K562 (cell line): ENCODE measurements around the gene ARHGAP25. TPM values are rescaled to one million over a fixed set of nuclear protein-coding genes. Genes with fewer than 3 reads are reported as not detected.

Source experiments
- ATAC-seq: fragments of 200-7000 bp; cut with Tn5 transposase; 3 replicates; pipeline ENCODE4 v1.9.1; 2020; ENCODE audit warnings: moderate library complexity
- BruUV-seq: library from RNA; stranded (reverse); fragments of 400-500 nt; replicated peaks from 2 replicates; lab custom pipeline; 2021; lab: Mats Ljungman, UMichigan
- CTCF ChIA-PET: fragments of 300-600 bp; formaldehyde crosslinking; extraction: SDS; loops from one replicate; lab custom pipeline; 2021; ENCODE audit warnings: low intra/inter-chr PET ratio; lab: Yijun Ruan, JAX
- POLR2A ChIA-PET: fragments of 300-600, 350-650 bp; sonication (Branson Sonifier 250); formaldehyde crosslinking; extraction: SDS; loops from one replicate; lab custom pipeline; 2021; ENCODE audit warnings: antibody characterized with exemption, inconsistent platforms; lab: Yijun Ruan, JAX
- DNase-seq, 4 experiments: peaks; one replicate each; pipeline versions ENCODE4 v3.0.0 to v3.0.0-alpha.2; 2011 to 2018; ENCODE audit warnings: low spot score in 3 of 4, mixed read lengths in 3 of 4; ENCODE audit errors: extremely low read depth in 1 of 4
- FAIRE-seq: peaks from 2 replicates; lab custom pipeline; 2011; peaks lifted over from hg19 to GRCh38; lab: Jason Lieb, UNC
- H2AFZ ChIP-seq: 2 replicates; pipeline ENCODE4 v1.6.0; 2011; ENCODE audit warnings: low read depth, low read length, control low read depth, inconsistent platforms
- H3K27ac ChIP-seq: fragments of 200-600 bp; 3 replicates; pipeline ENCODE4 v1.8.0; 2011; ENCODE audit warnings: low read depth, mild to moderate bottlenecking, control low read depth, inconsistent platforms, low read length, moderate library complexity, mixed read lengths; ENCODE audit errors: extremely low read depth
- H3K27me3 ChIP-seq, 2 experiments: fragments of 300-600 bp in 1 of 2; 2 replicates in 1 of 2; 3 replicates in 1 of 2; pipeline versions ENCODE4 v1.6.0 to v1.8.0; 2011; ENCODE audit warnings: inconsistent platforms in 2 of 2, low read length in 2 of 2, mild to moderate bottlenecking in 1 of 2, mixed read lengths in 1 of 2, moderate library complexity in 1 of 2; ENCODE audit not compliant: control insufficient read depth in 2 of 2, insufficient read depth in 2 of 2
- H3K36me3 ChIP-seq: fragments of 300-600 bp; 3 replicates; pipeline ENCODE4 v1.8.0; 2011; ENCODE audit warnings: mild to moderate bottlenecking, low read length, inconsistent platforms; ENCODE audit not compliant: control insufficient read depth, insufficient read depth
- H3K4me1 ChIP-seq, 2 experiments: fragments of 200-600 bp in 1 of 2; replicated peaks in 1 of 2; 2 replicates in 1 of 2; 3 replicates in 1 of 2; pipeline versions ENCODE4 v1.5.1 to v1.8.0; 2011; ENCODE audit warnings: inconsistent platforms in 2 of 2, low read length in 2 of 2, mild to moderate bottlenecking in 1 of 2, mixed read lengths in 1 of 2, moderate library complexity in 1 of 2; ENCODE audit not compliant: control insufficient read depth in 2 of 2, insufficient read depth in 2 of 2
- H3K4me2 ChIP-seq: 2 replicates; pipeline ENCODE4 v1.6.1; 2011; ENCODE audit warnings: low read length, control low read depth, inconsistent platforms, mixed read lengths; ENCODE audit not compliant: insufficient read depth
- H3K4me3 ChIP-seq: fragments of 200-600 bp; sonication (generic), shearing (Covaris generic); 2 replicates; pipeline ENCODE4 v1.5.1; 2016; ENCODE audit warnings: control low read depth, inconsistent platforms
- H3K79me2 ChIP-seq: fragments of 200-600 bp; 3 replicates; pipeline ENCODE4 v1.8.0; 2011; ENCODE audit warnings: low read length, inconsistent platforms; ENCODE audit not compliant: control insufficient read depth, insufficient read depth
- H3K9ac ChIP-seq, 2 experiments: 2 replicates each; pipeline versions ENCODE4 v1.6.0 to v1.6.1; 2011; ENCODE audit warnings: low read depth in 2 of 2, low read length in 2 of 2, control low read depth in 1 of 2, inconsistent platforms in 1 of 2, mild to moderate bottlenecking in 1 of 2, mixed read lengths in 1 of 2; ENCODE audit not compliant: insufficient read depth in 1 of 2
- H3K9me1 ChIP-seq: one replicate; pipeline ENCODE4 v1.6.0; 2011; ENCODE audit warnings: inconsistent platforms, mild to moderate bottlenecking, low read length, moderate library complexity; ENCODE audit not compliant: control insufficient read depth, insufficient read depth
- H3K9me3 ChIP-seq: replicated peaks from 2 replicates; pipeline ENCODE4 v1.5.1; 2011; ENCODE audit warnings: low read depth, low read length, inconsistent platforms; ENCODE audit not compliant: control insufficient read depth, insufficient read depth
- H4K20me1 ChIP-seq: replicated peaks from 2 replicates; pipeline ENCODE4 v1.6.1; 2011; ENCODE audit warnings: low read length, inconsistent platforms, mixed read lengths; ENCODE audit not compliant: control insufficient read depth, insufficient read depth
- ATF3 ChIP-seq, 2 experiments: fragments of 450-650 bp in 1 of 2; sonication (generic) in 1 of 2; formaldehyde crosslinking in 1 of 2; IDR thresholded peaks in 1 of 2; conservative IDR thresholded peaks in 1 of 2; 2 replicates each; pipeline versions ENCODE4 v1.6.1 to v1.8.1; 2016 to 2023; ENCODE audit warnings: mild to moderate bottlenecking in 2 of 2, moderate library complexity in 2 of 2, inconsistent platforms in 1 of 2, missing genetic modification reagents in 1 of 2
- CEBPB ChIP-seq: fragments of 450-650 bp; IDR thresholded peaks from 2 replicates; pipeline ENCODE4 v1.6.1; 2016; ENCODE audit warnings: missing genetic modification characterization, missing compliant biosample characterization
- CEBPG ChIP-seq, 3 experiments: fragments of 200-800 bp in 1 of 3; sonication (Bioruptor generic) in 1 of 3; sonication (generic) in 1 of 3; formaldehyde crosslinking in 1 of 3; IDR thresholded peaks in 2 of 3; conservative IDR thresholded peaks in 1 of 3; 2 replicates each; pipeline versions ENCODE4 v1.6.1 to v1.8.0; 2016 to 2022; ENCODE audit warnings: missing compliant biosample characterization in 2 of 3, missing genetic modification characterization in 2 of 3, mild to moderate bottlenecking in 1 of 3, missing genetic modification reagents in 1 of 3
- IRF9 ChIP-seq: fragments of 450-650 bp; IDR thresholded peaks from 2 replicates; pipeline ENCODE4 v1.6.1; 2016; ENCODE audit warnings: missing biosample characterization, missing genetic modification characterization
- MED1 ChIP-seq: sonication (generic); formaldehyde crosslinking; IDR thresholded peaks from 2 replicates; pipeline ENCODE4 v1.8.1; 2023; ENCODE audit warnings: missing genetic modification reagents, borderline replicate concordance
- NFYB ChIP-seq: IDR thresholded peaks from 2 replicates; pipeline ENCODE4 v1.6.1; 2011; ENCODE audit warnings: mild to moderate bottlenecking, moderate library complexity; ENCODE audit not compliant: insufficient read length; ENCODE audit errors: extremely low read depth
- TRIM24 ChIP-seq, 2 experiments: fragments of 450-650 bp; IDR thresholded peaks; 2 replicates each; pipeline ENCODE4 v1.6.1; 2016
- WGBS: fragments of 100-300 bp; shearing (Covaris generic); methylation state at CpG from one replicate; pipeline ENCODE4 v1.1.6; 2016; ENCODE audit warnings: low coverage, mixed read lengths; ENCODE audit not compliant: insufficient coverage; ENCODE audit errors: missing lambda C conversion rate; 5-methylcytosine and 5-hydroxymethylcytosine counted together
- in situ Hi-C: fragments of 300-500 bp; cut with MboI; formaldehyde crosslinking; loops from 4 replicates; pipeline ENCODE4 v1.15.0; 2018; ENCODE audit warnings: inconsistent platforms, mixed read lengths
- intact Hi-C: fragments of 100-400 bp; cut with micrococcal nuclease; formaldehyde crosslinking; loops from 2 replicates; pipeline ENCODE4 v1.14.2; 2022
- polyA plus RNA-seq, 8 experiments: library from polyadenylated mRNA; depleted of rRNA in 4 of 8; stranded (reverse) in 5 of 8; unstranded in 3 of 8; fragments of >200 nt; fragmentation: Nextera tagmentation in 2 of 8; fragmentation: Illumina TruSeq in 1 of 8; extraction: Ambion mirVana in 2 of 8; extraction: Trizol in 1 of 8; gene quantifications; 2 replicates each; pipeline versions ENCODE4 v1.2.1 to v1.2.3, GENCODE V29; 2011 to 2014; ENCODE audit warnings: inconsistent platforms in 1 of 8, missing spikeins in 1 of 8
- total RNA-seq, 7 experiments: library from RNA; depleted of rRNA in 6 of 7; stranded (reverse); fragments of >200 nt in 6 of 7; fragmentation: Illumina TruSeq in 2 of 7; extraction: Trizol in 2 of 7; gene quantifications; 2 replicates each; pipeline versions ENCODE4 v1.2.1 to v1.2.3, GENCODE V29; 2011 to 2021; ENCODE audit warnings: low replicate concordance in 1 of 7
- TF ChIP-seq, protein P1 (sequence below): fragments of 450-650 bp; IDR thresholded peaks from 2 replicates; pipeline ENCODE4 v1.6.1; 2016; ENCODE audit warnings: mild to moderate bottlenecking
- TF ChIP-seq, protein P2 (sequence below): fragments of 450-650 bp; formaldehyde crosslinking; IDR thresholded peaks from 2 replicates; pipeline ENCODE4 v1.4.0; 2022; ENCODE audit warnings: mild to moderate bottlenecking, moderate library complexity
- TF ChIP-seq, protein P3 (sequence below): sonication (generic); IDR thresholded peaks from 2 replicates; pipeline ENCODE4 v1.6.1; 2016

ARHGAP25 gene
- total and polyA plus RNA-seq, 9 of the 15 experiments (the other 6 are each of a cell fraction or from before 2014, with no cell fraction given), result 4.9 to 14.8 (median 10.7) TPM

- no peak for ATAC-seq
- no peak overlapping the region for H3K27ac ChIP-seq
- H3K4me2 ChIP-seq, result no peak overlapping the region
- no peaks in the 10 kb centered on the region for H3K27me3 ChIP-seq
- H3K9me3 ChIP-seq, result no peaks in the 10 kb centered on the region
- ChIA-PET CTCF (no interaction called here), POLR2A (interaction anchor here (0.9 to 1.4 kb wide), 3 partner anchors 10 to 11 kb away, joined by 3 to 7 read pairs (median 4); no protein-coding TSS in a partner anchor)
- no TSS peak for BruUV-seq
- no peaks in the 10 kb centered on the region for H3K9me1 ChIP-seq
- FAIRE-seq, result no peak
- in situ Hi-C loops (no loop called here), intact Hi-C loops (no loop called here)
- H4K20me1 ChIP-seq, result no peaks in the 10 kb centered on the region
- no peak for DNase-seq
- no peak overlapping the region for H3K9ac ChIP-seq
- H3K79me2 ChIP-seq, result no peaks in the 10 kb centered on the region
- no peak overlapping the region for H2AFZ ChIP-seq
- TF ChIP-seq, protein P1, sequence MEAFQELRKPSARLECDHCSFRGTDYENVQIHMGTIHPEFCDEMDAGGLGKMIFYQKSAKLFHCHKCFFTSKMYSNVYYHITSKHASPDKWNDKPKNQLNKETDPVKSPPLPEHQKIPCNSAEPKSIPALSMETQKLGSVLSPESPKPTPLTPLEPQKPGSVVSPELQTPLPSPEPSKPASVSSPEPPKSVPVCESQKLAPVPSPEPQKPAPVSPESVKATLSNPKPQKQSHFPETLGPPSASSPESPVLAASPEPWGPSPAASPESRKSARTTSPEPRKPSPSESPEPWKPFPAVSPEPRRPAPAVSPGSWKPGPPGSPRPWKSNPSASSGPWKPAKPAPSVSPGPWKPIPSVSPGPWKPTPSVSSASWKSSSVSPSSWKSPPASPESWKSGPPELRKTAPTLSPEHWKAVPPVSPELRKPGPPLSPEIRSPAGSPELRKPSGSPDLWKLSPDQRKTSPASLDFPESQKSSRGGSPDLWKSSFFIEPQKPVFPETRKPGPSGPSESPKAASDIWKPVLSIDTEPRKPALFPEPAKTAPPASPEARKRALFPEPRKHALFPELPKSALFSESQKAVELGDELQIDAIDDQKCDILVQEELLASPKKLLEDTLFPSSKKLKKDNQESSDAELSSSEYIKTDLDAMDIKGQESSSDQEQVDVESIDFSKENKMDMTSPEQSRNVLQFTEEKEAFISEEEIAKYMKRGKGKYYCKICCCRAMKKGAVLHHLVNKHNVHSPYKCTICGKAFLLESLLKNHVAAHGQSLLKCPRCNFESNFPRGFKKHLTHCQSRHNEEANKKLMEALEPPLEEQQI, result no peak
- TF ChIP-seq, protein P2, sequence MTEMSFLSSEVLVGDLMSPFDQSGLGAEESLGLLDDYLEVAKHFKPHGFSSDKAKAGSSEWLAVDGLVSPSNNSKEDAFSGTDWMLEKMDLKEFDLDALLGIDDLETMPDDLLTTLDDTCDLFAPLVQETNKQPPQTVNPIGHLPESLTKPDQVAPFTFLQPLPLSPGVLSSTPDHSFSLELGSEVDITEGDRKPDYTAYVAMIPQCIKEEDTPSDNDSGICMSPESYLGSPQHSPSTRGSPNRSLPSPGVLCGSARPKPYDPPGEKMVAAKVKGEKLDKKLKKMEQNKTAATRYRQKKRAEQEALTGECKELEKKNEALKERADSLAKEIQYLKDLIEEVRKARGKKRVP (CRISPR knock-in tag), result 0 out of 2 replicates have a peak, but pooled peaks have one; percentile 38
- TF ChIP-seq IRF9, result peak; percentile 70; the same call in 1 of the 2 replicates
- TF ChIP-seq ATF3 (IDR thresholded peaks at IDR 0.05), result peak; percentile 84
- no peak for TF ChIP-seq ATF3 (CRISPR knock-in tag; conservative IDR thresholded peaks at IDR 0.05)
- no peak for TF ChIP-seq CEBPG (CRISPR knock-in tag; IDR thresholded peaks at IDR 0.05)
- TF ChIP-seq CEBPG (tag; conservative IDR thresholded peaks at IDR 0.05 in 1 of 2, IDR thresholded peaks at IDR 0.05 in 1 of 2), result peak; percentile 80 to 91
- TF ChIP-seq, protein P3, sequence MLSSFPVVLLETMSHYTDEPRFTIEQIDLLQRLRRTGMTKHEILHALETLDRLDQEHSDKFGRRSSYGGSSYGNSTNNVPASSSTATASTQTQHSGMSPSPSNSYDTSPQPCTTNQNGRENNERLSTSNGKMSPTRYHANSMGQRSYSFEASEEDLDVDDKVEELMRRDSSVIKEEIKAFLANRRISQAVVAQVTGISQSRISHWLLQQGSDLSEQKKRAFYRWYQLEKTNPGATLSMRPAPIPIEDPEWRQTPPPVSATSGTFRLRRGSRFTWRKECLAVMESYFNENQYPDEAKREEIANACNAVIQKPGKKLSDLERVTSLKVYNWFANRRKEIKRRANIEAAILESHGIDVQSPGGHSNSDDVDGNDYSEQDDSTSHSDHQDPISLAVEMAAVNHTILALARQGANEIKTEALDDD, result no peak
- no peak for TF ChIP-seq MED1 (CRISPR knock-in tag)
- peak; percentile 45 for TF ChIP-seq CEBPB
- TF ChIP-seq NFYB, result no peak
- no peak for TF ChIP-seq TRIM24 (IDR thresholded peaks at IDR 0.05)
- WGBS, result 15% methylated on average over 4 of the region's 4 CpGs
- no peak overlapping the region for H3K4me3 ChIP-seq
- no peaks in the 10 kb centered on the region for H3K36me3 ChIP-seq
- peaks cover 0 to 8% of the 10 kb centered on the region in 2 experiments; a peak in 4 of 5 replicates for H3K4me1 ChIP-seq
Observed at GRCh38 chr2:68733365-68733764, 1.2 kb upstream of the ARHGAP25 start.
